Stimulated activated CD8-positive, alpha-beta memory T cell treated with anti-CD3 and anti-CD28 coated beads, Interleukin-4, amount 100 ng/mL, for 24 hours (primary cell): ENCODE results near the gene RYR1.
"Not testable (repeated sequence)": the region's sequence is repeated elsewhere in the genome, so short reads cannot be mapped to it uniquely, and the experiment has no call there.

Experiments
- DNase-seq: peaks from one replicate; pipeline ENCODE4 v3.0.0-alpha.2; 2020; ENCODE audit warnings: low read depth

The RYR1 gene

GRCh38 chr19:38561658-38562057, 128.2 kb downstream of the RYR1 start:
- DNase-seq, result no peak

DNA sequence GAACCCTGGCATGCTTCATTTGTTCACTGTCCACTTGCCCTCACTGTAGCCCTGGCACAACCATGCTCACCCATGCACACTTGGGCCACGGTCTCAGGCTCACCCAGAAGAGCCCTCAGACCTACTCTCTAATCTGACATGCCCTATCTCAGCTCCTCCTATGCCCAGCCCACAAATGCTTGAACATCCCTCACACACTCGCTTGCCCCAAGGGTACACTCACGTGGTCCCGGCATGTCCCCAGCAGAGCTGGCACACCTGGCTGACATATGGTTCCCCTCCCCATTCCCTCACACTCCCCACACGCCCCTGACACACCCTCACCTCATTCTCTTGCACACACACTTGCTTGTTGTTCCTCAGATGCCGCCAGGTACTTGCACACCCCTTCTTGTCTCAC, 128.6 kb downstream of the RYR1 start:
- no peak for DNase-seq

DNA sequence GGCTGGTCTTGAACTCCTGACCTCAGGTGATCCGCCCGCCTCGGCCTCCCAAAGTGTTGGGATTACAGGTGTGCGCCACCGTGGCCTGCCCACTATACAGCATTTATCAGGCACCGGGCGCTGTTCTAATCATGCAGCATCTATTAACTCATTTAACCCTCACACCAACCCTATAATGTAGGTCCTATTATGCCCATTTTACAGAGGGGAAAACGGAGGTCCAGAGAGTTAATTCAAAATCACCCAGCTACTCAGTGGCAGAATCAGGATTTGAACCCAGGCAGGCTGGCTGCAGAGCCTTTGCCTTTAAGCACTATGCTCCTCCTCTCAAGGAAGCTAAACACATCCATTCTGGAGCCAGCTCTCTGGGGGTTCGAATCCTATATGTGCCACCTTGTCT, 130.0 kb downstream of the RYR1 start:
- no peak for DNase-seq

- no peak for DNase-seq
These were observed 131.6 kb downstream of the RYR1 start for GRCh38 chr19:38564981-38565690.

DNA sequence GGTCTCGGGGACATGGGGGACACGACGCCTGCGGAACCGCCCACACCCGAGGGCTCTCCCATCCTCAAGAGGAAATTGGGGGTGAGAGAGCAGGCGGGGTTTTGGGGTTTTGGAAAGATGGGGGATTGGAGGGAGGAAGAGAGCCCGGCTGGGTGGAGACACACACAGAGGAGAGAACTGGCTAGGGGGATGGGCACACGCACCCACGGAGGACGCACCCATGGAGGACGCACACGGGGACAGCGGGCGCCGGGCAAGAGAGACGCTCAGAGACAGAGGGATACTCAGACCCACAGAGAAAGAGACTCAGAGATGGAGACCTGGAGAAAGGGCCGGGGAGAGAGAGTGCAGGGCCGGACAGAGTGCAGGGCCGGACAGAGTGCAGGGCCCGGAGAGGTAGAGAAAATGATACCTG, 132.2 kb downstream of the RYR1 start:
- no peak for DNase-seq

DNA sequence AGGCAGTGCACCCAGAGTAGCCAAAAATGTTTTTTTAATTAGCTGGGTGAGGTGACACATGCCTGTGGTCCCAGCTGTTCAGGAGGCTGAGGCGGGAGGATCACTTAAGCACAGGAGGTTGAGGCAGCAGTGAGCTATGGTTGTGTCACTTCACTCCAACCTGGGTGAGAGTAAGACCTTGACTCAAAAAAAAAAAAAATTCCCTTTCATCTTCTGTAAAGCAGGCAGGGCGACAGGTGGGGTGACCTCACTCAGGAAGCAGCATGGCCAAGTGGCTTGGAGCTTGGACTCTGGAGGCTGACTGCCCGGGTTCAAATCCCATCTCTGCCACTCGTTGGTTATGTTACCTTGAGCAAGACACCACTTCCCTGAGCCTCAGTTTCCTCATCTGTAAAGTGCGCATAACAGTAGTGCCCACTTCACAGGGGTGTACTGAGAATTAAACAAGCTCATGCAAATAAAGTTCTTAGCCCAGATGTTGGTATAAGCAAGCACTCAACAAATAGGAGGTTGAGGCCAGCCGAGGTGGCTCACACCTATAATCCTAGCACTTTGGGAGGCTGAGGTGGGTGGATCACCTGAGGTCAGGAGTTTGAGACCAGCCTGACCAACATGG, 136.0 kb downstream of the RYR1 start:
- no peak for DNase-seq

- no peak for DNase-seq
These were observed 138.2 kb downstream of the RYR1 start for GRCh38 chr19:38571682-38572081.

DNA sequence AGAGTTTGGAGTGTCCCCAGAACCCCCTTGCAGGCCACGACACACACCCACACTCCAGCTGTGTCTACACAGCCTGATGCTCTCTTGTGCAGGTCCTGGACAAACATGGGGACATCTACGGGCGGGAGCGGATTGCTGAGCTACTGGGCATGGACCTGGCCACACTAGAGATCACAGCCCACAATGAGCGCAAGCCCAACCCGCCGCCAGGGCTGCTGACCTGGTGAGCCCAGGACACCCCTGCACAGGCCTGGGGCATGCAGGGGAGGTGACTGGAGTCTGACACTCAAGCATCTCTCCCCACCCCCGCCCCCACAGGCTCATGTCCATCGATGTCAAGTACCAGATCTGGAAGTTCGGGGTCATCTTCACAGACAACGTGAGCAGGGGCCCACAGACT, 144.3 kb downstream of the RYR1 start:
- DNase-seq, result no peak

- DNase-seq, result not testable (repeated sequence)
These were observed 145.8 kb downstream of the RYR1 start for GRCh38 chr19:38579304-38579703.

DNA sequence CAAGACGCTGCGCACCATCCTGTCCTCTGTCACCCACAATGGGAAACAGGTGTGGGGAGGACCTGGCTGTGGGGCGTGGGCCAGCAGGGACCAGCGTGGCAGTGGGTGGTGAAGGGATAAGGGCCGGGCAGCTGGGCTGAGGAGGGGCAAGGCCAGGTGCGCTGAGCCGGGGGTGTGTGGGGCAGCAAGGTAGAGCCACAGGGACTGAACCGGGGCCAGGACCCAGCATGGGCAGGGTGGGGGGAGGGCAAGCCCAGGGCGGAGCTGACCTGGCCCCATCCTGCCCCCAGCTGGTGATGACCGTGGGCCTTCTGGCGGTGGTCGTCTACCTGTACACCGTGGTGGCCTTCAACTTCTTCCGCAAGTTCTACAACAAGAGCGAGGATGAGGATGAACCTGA, 146.6 kb downstream of the RYR1 start:
- no peak for DNase-seq

- DNase-seq, result no peak
These were observed 149.9 kb downstream of the RYR1 start for GRCh38 chr19:38583219-38583984.

GRCh38 chr19:38583985-38584305, 150.5 kb downstream of the RYR1 start:
- no peak for DNase-seq

- no peak for DNase-seq
These were observed 154.1 kb downstream of the RYR1 start for GRCh38 chr19:38587562-38587961.

- DNase-seq, result no peak
These were observed 154.6 kb downstream of the RYR1 start for GRCh38 chr19:38588041-38588440.

GRCh38 chr19:38592940-38593339, 159.4 kb downstream of the RYR1 start:
- no peak for DNase-seq

DNA sequence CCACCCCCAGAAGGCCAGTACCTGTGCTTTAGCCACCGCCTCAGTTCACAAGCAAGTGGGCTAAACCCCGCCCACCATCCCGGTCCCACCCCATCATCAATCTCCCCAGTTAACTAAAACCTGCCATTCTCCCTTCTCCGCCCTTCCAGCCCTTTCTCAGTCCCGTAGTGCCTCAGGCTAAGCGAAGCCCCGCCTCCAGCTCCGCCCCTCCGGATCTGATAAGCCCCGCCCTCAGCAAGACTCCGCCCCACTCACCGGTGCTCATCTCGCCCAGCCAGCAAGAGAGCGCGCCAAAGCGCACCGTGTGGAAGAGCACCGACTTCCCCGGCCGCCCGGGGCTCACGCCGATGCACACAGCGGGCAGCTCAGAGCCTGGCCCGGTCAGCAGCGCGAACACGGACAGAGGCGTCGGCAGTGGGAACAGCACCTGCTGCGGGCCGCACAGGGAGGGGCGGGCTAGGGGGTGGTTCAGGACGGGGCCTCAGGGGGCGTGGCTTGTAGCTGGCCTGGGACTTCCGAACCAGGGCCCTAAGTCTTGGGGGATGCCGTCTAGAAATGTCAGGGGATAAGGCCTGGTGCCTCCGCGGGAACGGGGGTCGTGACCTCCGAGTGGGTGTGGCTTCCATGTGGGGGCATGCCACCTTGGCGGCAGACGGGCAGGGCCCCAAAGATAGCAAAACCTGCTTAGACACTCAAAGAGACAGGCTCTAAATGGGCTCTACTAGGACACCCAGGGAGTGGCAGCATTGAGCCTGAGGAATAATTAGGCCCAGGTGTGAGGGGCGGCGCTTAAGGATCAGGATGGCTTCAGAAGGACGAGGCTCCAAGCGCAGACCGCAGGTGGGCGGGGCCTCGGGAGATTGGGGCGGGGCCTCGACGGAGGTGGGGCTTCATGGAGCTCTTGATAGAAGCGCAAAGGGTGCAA, 162.8 kb downstream of the RYR1 start:
- DNase-seq, result no peak

GRCh38 chr19:38597075-38597474, 163.6 kb downstream of the RYR1 start:
- no peak for DNase-seq

GRCh38 chr19:38599722-38600121, 166.2 kb downstream of the RYR1 start:
- DNase-seq, result no peak

GRCh38 chr19:38602856-38603255, 169.4 kb downstream of the RYR1 start:
- not testable (repeated sequence) for DNase-seq

DNA sequence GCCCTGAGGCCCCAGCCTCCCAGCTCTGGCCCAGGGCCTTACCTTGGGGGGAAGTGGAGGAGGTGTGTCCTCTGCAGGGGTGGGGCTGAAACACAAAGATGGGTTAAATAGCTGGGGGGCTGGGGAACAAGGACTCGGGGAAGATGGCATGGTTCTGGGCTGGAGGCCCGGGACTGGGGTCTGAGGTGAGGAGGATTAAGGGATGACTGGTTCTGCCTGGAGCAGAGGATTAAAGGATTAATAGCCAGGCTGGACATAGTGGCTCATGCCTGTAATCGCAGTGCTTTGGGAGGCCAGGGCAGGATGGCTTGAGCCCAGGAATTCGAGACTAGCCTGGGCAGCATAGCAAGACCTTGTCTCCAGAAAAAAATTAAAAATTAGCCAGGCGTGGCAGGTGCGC, 172.6 kb downstream of the RYR1 start:
- no peak for DNase-seq

DNA sequence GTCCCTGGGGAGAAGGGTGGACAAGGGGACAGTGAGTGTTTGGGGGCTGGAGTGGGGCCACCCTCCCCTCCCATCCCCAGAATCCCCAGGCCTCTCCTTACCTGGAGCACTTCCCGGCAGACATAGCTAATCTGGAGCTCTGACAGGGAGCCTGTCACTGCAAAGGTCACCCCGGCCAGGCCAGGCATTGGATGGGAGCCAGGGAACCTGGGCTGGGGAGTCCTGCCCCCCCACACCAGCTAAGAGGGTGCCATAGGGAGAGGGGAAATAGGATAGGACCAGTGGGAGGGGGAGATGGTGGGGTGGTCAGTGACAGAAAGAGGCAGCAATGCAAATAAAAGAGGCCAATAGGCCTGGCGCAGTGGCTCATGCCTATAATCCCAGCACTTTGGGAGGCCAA, 180.8 kb downstream of the RYR1 start:
- DNase-seq, result no peak

DNA sequence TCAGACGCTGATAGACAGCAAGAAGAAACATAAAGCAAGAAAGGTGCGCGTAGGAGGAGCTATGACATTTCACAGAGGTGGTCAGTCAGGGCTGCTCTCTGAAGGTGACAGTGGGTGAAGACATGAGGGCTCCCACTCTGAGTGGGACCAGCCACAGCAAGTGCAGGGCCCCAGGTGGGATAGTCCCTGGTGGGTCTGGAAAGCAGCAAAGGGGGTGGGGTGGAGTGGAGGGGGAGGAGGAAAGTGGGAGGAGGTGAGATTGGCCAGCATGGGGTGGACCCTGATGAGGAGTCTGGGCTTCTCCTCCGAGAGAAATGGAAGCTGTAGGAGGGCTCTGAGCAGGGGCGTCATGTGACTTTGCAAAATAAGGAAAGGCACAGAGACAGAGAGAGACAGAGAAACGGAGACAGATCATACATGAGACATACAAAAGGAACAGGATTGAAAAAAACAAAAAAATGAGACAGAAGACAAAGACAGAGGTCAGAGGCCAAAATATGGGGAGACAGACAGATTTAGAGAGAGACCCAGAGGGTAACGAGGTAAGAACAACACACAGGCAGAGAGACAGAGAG, 181.6 kb downstream of the RYR1 start:
- no peak for DNase-seq
